ENCODE results near the gene CIDEC.

- TF ChIP-seq CTCF (IDR thresholded peaks at IDR 0.05), result no peak
- TF ChIP-seq POLR2A (IDR thresholded peaks at IDR 0.05), result no peak
- TF ChIP-seq POLR2AphosphoS5 (IDR thresholded peaks at IDR 0.05), result no peak
Observed at GRCh38 chr3:9917820-9918219, 37.8 kb upstream of the CIDEC start.

Measured in breast epithelium (tissue), 3 donors.